H1 (cell line): Measurements from ENCODE around the gene DNAJC5G. TPM values are rescaled to one million over a fixed set of nuclear protein-coding genes. Genes with fewer than 3 reads are reported as not detected.

Experiments
- CTCF ChIA-PET: fragments of 300-600 bp; sonication (Branson Sonifier 250); formaldehyde crosslinking; loops from one replicate; lab custom pipeline; 2021; ENCODE audit not compliant: partially characterized antibody; lab: Charles Lee
- POLR2A ChIA-PET: fragments of 300-600 bp; sonication (Branson Sonifier 250); formaldehyde crosslinking; loops from one replicate; lab custom pipeline; 2021; ENCODE audit warnings: inconsistent platforms; ENCODE audit not compliant: partially characterized antibody; lab: Charles Lee
- DNase-seq, 2 experiments: peaks; one replicate each; pipeline versions ENCODE4 v3.0.0 to v3.0.0-alpha.2; 2010 to 2022; ENCODE audit warnings: low spot score in 2 of 2, low read depth in 1 of 2, mixed read lengths in 1 of 2
- FAIRE-seq: peaks from 2 replicates; lab custom pipeline; 2011; peaks lifted over from hg19 to GRCh38; lab: Jason Lieb, UNC
- H2AFZ ChIP-seq: 2 replicates; pipeline ENCODE4 v1.8.1; 2012; ENCODE audit warnings: low read length, inconsistent platforms
- H2AK5ac ChIP-seq: 2 replicates; pipeline ENCODE4 v1.6.1; 2013; ENCODE audit warnings: low read depth, low read length
- H2BK120ac ChIP-seq: replicated peaks from 2 replicates; pipeline ENCODE3; 2013; ENCODE audit warnings: low read depth, low read length, inconsistent platforms
- H2BK12ac ChIP-seq: 2 replicates; pipeline ENCODE4 v1.6.1; 2013; ENCODE audit warnings: low read depth, low read length
- H2BK15ac ChIP-seq: 2 replicates; pipeline ENCODE4 v1.6.1; 2013; ENCODE audit warnings: low read length
- H2BK20ac ChIP-seq: 2 replicates; pipeline ENCODE4 v1.6.1; 2013; ENCODE audit warnings: low read length
- H2BK5ac ChIP-seq: 2 replicates; pipeline ENCODE4 v1.6.1; 2013; ENCODE audit warnings: low read depth, low read length
- H3K14ac ChIP-seq: 2 replicates; pipeline ENCODE4 v1.6.1; 2013; ENCODE audit warnings: inconsistent platforms; ENCODE audit not compliant: insufficient read length
- H3K18ac ChIP-seq: 2 replicates; pipeline ENCODE4 v1.6.1; 2013; ENCODE audit warnings: low read length; ENCODE audit errors: extremely low read depth
- H3K23ac ChIP-seq: 2 replicates; pipeline ENCODE4 v1.6.1; 2013; ENCODE audit warnings: inconsistent platforms; ENCODE audit not compliant: insufficient read length
- H3K23me2 ChIP-seq: 2 replicates; pipeline ENCODE4 v1.6.1; 2013; ENCODE audit warnings: low read depth, low read length
- H3K27ac ChIP-seq: 2 replicates; pipeline ENCODE4 v1.6.1; 2011; ENCODE audit warnings: low read depth, low read length, inconsistent platforms
- H3K27me3 ChIP-seq, 4 experiments: replicated peaks in 1 of 4; 1 replicate in 1 of 4; 2 replicates in 3 of 4; pipeline versions ENCODE4 v1.6.1 to v1.8.1; 2011 to 2013; ENCODE audit warnings: low read length in 3 of 4, mild to moderate bottlenecking in 3 of 4, inconsistent platforms in 2 of 4, mixed read lengths in 2 of 4, moderate library complexity in 1 of 4; ENCODE audit not compliant: control insufficient read depth in 3 of 4, insufficient read depth in 3 of 4; ENCODE audit errors: extremely low read depth in 1 of 4
- H3K36me3 ChIP-seq, 4 experiments: 2 replicates each; pipeline versions ENCODE4 v1.6.1 to v1.8.1; 2011 to 2013; ENCODE audit warnings: mild to moderate bottlenecking in 4 of 4, low read length in 3 of 4, moderate library complexity in 2 of 4, control low read depth in 1 of 4, inconsistent platforms in 1 of 4; ENCODE audit not compliant: insufficient read depth in 4 of 4, control insufficient read depth in 2 of 4
- H3K4ac ChIP-seq: replicated peaks from 2 replicates; pipeline ENCODE3; 2013; ENCODE audit warnings: low read length, low read depth, mixed read lengths, inconsistent platforms; ENCODE audit not compliant: insufficient read length
- H3K4me1 ChIP-seq, 4 experiments: replicated peaks in 1 of 4; 1 replicate in 1 of 4; 2 replicates in 3 of 4; pipeline versions ENCODE4 v1.6.1 to v1.8.1; 2011 to 2013; ENCODE audit warnings: low read length in 3 of 4, inconsistent platforms in 2 of 4, mixed read lengths in 1 of 4; ENCODE audit not compliant: insufficient read depth in 4 of 4, control insufficient read depth in 3 of 4
- H3K4me2 ChIP-seq, 2 experiments: 2 replicates each; pipeline versions ENCODE4 v1.6.1 to v1.8.1; 2011 to 2013; ENCODE audit warnings: low read depth in 2 of 2, low read length in 2 of 2, control low read depth in 1 of 2, inconsistent platforms in 1 of 2, mild to moderate bottlenecking in 1 of 2; ENCODE audit not compliant: insufficient read depth in 1 of 2
- H3K4me3 ChIP-seq, 4 experiments: fragments of 200-600, 300-600 bp in 1 of 4; sonication (generic), shearing (Covaris generic), sonication (Bioruptor Twin) in 1 of 4; 2 replicates each; pipeline versions ENCODE4 v1.5.1 to v1.8.1; 2011 to 2016; ENCODE audit warnings: low read length in 4 of 4, low read depth in 3 of 4, control low read depth in 2 of 4, inconsistent platforms in 2 of 4, mild to moderate bottlenecking in 2 of 4, mixed read lengths in 1 of 4, moderate library complexity in 1 of 4; ENCODE audit not compliant: insufficient read depth in 2 of 4; ENCODE audit errors: extremely low read depth in 1 of 4
- H3K56ac ChIP-seq: replicated peaks from 2 replicates; pipeline ENCODE3; 2013; ENCODE audit warnings: low read depth, mild to moderate bottlenecking, mixed read lengths, low read length, inconsistent platforms; ENCODE audit not compliant: insufficient read length
- H3K79me1 ChIP-seq: 2 replicates; pipeline ENCODE4 v1.6.1; 2013; ENCODE audit warnings: low read depth, low read length, control low read depth
- H3K79me2 ChIP-seq, 2 experiments: 2 replicates each; pipeline versions ENCODE4 v1.6.1 to v1.8.1; 2012 to 2013; ENCODE audit warnings: low read length in 2 of 2, mild to moderate bottlenecking in 2 of 2, inconsistent platforms in 1 of 2; ENCODE audit not compliant: insufficient read depth in 2 of 2, control insufficient read depth in 1 of 2
- H3K9ac ChIP-seq, 4 experiments: replicated peaks in 1 of 4; 1 replicate in 1 of 4; 2 replicates in 3 of 4; pipeline versions ENCODE4 v1.6.1 to v1.8.1; 2011 to 2013; ENCODE audit warnings: low read depth in 3 of 4, low read length in 3 of 4, control low read depth in 2 of 4, mild to moderate bottlenecking in 2 of 4, moderate library complexity in 2 of 4, inconsistent platforms in 1 of 4; ENCODE audit errors: extremely low read depth in 1 of 4
- H3K9me3 ChIP-seq, 2 experiments: 2 replicates each; pipeline versions ENCODE4 v1.6.1 to v1.8.1; 2012 to 2013; ENCODE audit warnings: mild to moderate bottlenecking in 2 of 2, moderate library complexity in 2 of 2, control low read depth in 1 of 2, inconsistent platforms in 1 of 2, low read depth in 1 of 2, low read length in 1 of 2, mixed read lengths in 1 of 2; ENCODE audit not compliant: insufficient read depth in 2 of 2
- H4K20me1 ChIP-seq, 2 experiments: replicated peaks in 1 of 2; 2 replicates each; pipeline versions ENCODE3 to v1.8.1; 2011 to 2013; ENCODE audit warnings: inconsistent platforms in 2 of 2, low read length in 2 of 2, mild to moderate bottlenecking in 1 of 2; ENCODE audit not compliant: insufficient read depth in 2 of 2, control insufficient read depth in 1 of 2
- H4K5ac ChIP-seq: 2 replicates; pipeline ENCODE4 v1.6.1; 2013; ENCODE audit warnings: low read length, low read depth, mixed read lengths, inconsistent platforms; ENCODE audit not compliant: insufficient read length
- H4K8ac ChIP-seq: 2 replicates; pipeline ENCODE4 v1.8.0; 2013; ENCODE audit warnings: mild to moderate bottlenecking, moderate library complexity, low read length, inconsistent platforms; ENCODE audit not compliant: insufficient read depth; ENCODE audit errors: extremely low read depth
- H4K91ac ChIP-seq: replicated peaks from 2 replicates; pipeline ENCODE3; 2013; ENCODE audit warnings: low read length, mixed read lengths, inconsistent platforms; ENCODE audit not compliant: insufficient read length
- ASH2L ChIP-seq: fragments of 200-600, 300-600 bp; sonication (generic); IDR thresholded peaks from one replicate; pipeline ENCODE4 v1.7.1; 2017; ENCODE audit warnings: low read length
- CHD2 ChIP-seq: IDR thresholded peaks from 2 replicates; pipeline ENCODE4 v1.6.1; 2012; ENCODE audit warnings: low read length, improper control_type of control experiment
- EP300 ChIP-seq, 2 experiments: IDR thresholded peaks; 1 replicate in 1 of 2; 2 replicates in 1 of 2; pipeline ENCODE4 v1.6.1; 2011 to 2012; ENCODE audit warnings: low read depth in 2 of 2, low read length in 2 of 2, mild to moderate bottlenecking in 2 of 2, borderline replicate concordance in 1 of 2, inconsistent platforms in 1 of 2, moderate library complexity in 1 of 2
- EZH2 ChIP-seq: fragments of 200-600 bp; sonication (generic); IDR thresholded peaks from 2 replicates; pipeline ENCODE4 v1.7.1; 2012; ENCODE audit warnings: low read depth, mild to moderate bottlenecking, moderate library complexity, low read length, inconsistent platforms; ENCODE audit not compliant: severe bottlenecking
- GABPA ChIP-seq: IDR thresholded peaks from 2 replicates; pipeline ENCODE4 v1.6.1; 2011; ENCODE audit warnings: mild to moderate bottlenecking, low read length, moderate library complexity, borderline replicate concordance; ENCODE audit not compliant: insufficient read depth
- JUND ChIP-seq: IDR thresholded peaks from 2 replicates; pipeline ENCODE4 v1.6.1; 2011; ENCODE audit warnings: mild to moderate bottlenecking, improper control_type of control experiment, low read length
- KDM4A ChIP-seq: IDR thresholded peaks from one replicate; pipeline ENCODE4 v1.7.1; 2012; ENCODE audit warnings: low read depth, mild to moderate bottlenecking, moderate library complexity, low read length, inconsistent platforms; ENCODE audit not compliant: severe bottlenecking
- TAF7 ChIP-seq: optimal IDR thresholded peaks from 2 replicates; pipeline ENCODE3; 2011; ENCODE audit warnings: low read depth, mild to moderate bottlenecking, inconsistent platforms, low read length, moderate library complexity, borderline replicate concordance
- TEAD4 ChIP-seq: IDR thresholded peaks from 2 replicates; pipeline ENCODE4 v1.6.1; 2012; ENCODE audit warnings: low read depth, low read length, inconsistent platforms, mixed read lengths
- YY1 ChIP-seq: IDR thresholded peaks from 2 replicates; pipeline ENCODE4 v1.6.1; 2011; ENCODE audit warnings: low read depth, mild to moderate bottlenecking, low read length
- WGBS, 2 experiments: shearing (Covaris generic) in 1 of 2; methylation state at CpG; one replicate each; pipeline versions ENCODE4 v1.1.6 to v1.1.7; 2013 to 2015; ENCODE audit warnings: low lambda C conversion rate in 2 of 2, mixed read lengths in 2 of 2, inconsistent platforms in 1 of 2, low coverage in 1 of 2, missing lambda C conversion rate in 1 of 2; ENCODE audit not compliant: insufficient replicate concordance in 2 of 2, insufficient coverage in 1 of 2, insufficient read length in 1 of 2; ENCODE audit errors: extremely low coverage in 1 of 2, missing lambda C conversion rate in 1 of 2; 5-methylcytosine and 5-hydroxymethylcytosine counted together
- polyA plus RNA-seq, 7 experiments: library from polyadenylated mRNA; depleted of rRNA in 3 of 7; stranded (reverse) in 5 of 7; unstranded in 2 of 7; fragments of >200 nt in 5 of 7; fragments of 200-250 nt in 2 of 7; gene quantifications; 1 replicate in 5 of 7; 2 replicates in 1 of 7; 4 replicates in 1 of 7; pipeline versions ENCODE4 v1.2.1 to v1.2.3, GENCODE V29; 2011 to 2013; ENCODE audit warnings: missing spikeins in 2 of 7, mixed read lengths in 2 of 7
- total RNA-seq: library from RNA; stranded (reverse); fragmentation: NEBNext Ultra II Directional; extraction: Animal tissue kit (Norgen Biotek cat#: 25700); gene quantifications from 2 replicates; pipeline ENCODE4 v1.2.1, GENCODE V29; 2021
- TF ChIP-seq, protein P1 (sequence below): IDR thresholded peaks from 2 replicates; pipeline ENCODE4 v1.6.1; 2011; ENCODE audit warnings: low read depth, mild to moderate bottlenecking, low read length; ENCODE audit not compliant: insufficient read depth

DNAJC5G gene
- total and polyA plus RNA-seq, 2 of the 8 experiments (the other 6 are each of a cell fraction or from before 2014, with no cell fraction given), result 0.83 to 1.4 TPM

GRCh38 chr2:27241761-27242613, 33.2 kb upstream of the DNAJC5G start:
- CTCF ChIA-PET, result interaction anchor here (0.7 to 3.9 kb wide), 14 partner anchors 10 to 143 kb away, joined by 3 to 32 read pairs (median 4); partner anchors contain the start of gene TRIM54
- no peak for TF ChIP-seq GABPA
- no peak for TF ChIP-seq EP300 (IDR thresholded peaks at IDR 0.05; ENCODE audit: borderline replicate concordance in 1 of 2, low read depth in 2 of 2, low read length in 2 of 2)
- TF ChIP-seq CHD2, result no peak
- TF ChIP-seq TEAD4, result no peak
- no peak for TF ChIP-seq EZH2
- TF ChIP-seq TAF7, result no peak
- TF ChIP-seq, protein P1, sequence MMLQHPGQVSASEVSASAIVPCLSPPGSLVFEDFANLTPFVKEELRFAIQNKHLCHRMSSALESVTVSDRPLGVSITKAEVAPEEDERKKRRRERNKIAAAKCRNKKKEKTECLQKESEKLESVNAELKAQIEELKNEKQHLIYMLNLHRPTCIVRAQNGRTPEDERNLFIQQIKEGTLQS, result no peak
- no peak for TF ChIP-seq ASH2L
- no peak for TF ChIP-seq YY1
- TF ChIP-seq JUND, result no peak
- no peak for TF ChIP-seq KDM4A

More at GRCh38 chr2:27241761-27242613, 33.2 kb upstream of the DNAJC5G start:
- Histone ChIP-seq H4K5ac (no peak overlapping the region), H4K8ac (no peak overlapping the region), H4K20me1 (peaks cover 4 to 18% of the 10 kb centered on the region in 2 experiments), H3K79me1 (no peaks in the 10 kb centered on the region), H3K4ac (no peak overlapping the region), H3K4me1 (no peaks in the 10 kb centered on the region), H3K36me3 (peaks cover 56 to 77% (median 75%) of the 10 kb centered on the region in 4 experiments), H2BK15ac (no peak overlapping the region), H3K23me2 (no peaks in the 10 kb centered on the region), H3K23ac (no peak overlapping the region), H3K14ac (no peak overlapping the region), H2BK120ac (no peak overlapping the region), H3K27me3 (no peaks in the 10 kb centered on the region), H3K4me2 (no peak overlapping the region), H3K4me3 (no peak overlapping the region), H3K18ac (no peak overlapping the region), H3K79me2 (no peaks in the 10 kb centered on the region), H2AK5ac (no peak overlapping the region), H2BK20ac (no peak overlapping the region), H3K56ac (no peak overlapping the region), H2AFZ (no peak overlapping the region), H2BK12ac (no peak overlapping the region), H2BK5ac (no peak overlapping the region), H4K91ac (no peak overlapping the region), H3K9me3 (no peaks in the 10 kb centered on the region), H3K9ac (no peak overlapping the region), H3K27ac (no peak overlapping the region)
- POLR2A ChIA-PET, result interaction anchor here (0.8 to 32.6 kb wide), 14 partner anchors 2 to 144 kb away, joined by 3 to 835 read pairs (median 4); partner anchors contain the start of genes ATRAID and CAD
- 95% methylated on average over 24 of the region's 24 CpGs; no CpG with 5 or more reads in 1 of the 2 experiments for WGBS, 2 experiments
- DNase-seq, result no peak
- FAIRE-seq, result no peak
